Sigmoid colon (tissue), 7 donors: Measurements from ENCODE around the gene PIGR. TPM values are rescaled to one million over a fixed set of nuclear protein-coding genes. Genes with fewer than 3 reads are reported as not detected.

ENCODE experiments used
- DNase-seq: peaks from one replicate; pipeline ENCODE4 v3.0.0-alpha.2; 2019
- H3K27ac ChIP-seq, 4 donors: fragments of 200-600 bp; sonication (generic); one replicate each; pipeline ENCODE4 v1.5.1; 2016 to 2019; ENCODE audit warnings: mild to moderate bottlenecking in 1 of 4
- H3K27me3 ChIP-seq, 3 donors: fragments of 200-600 bp; sonication (generic); one replicate each; pipeline ENCODE4 v1.5.1; 2019; ENCODE audit warnings: mild to moderate bottlenecking in 1 of 3
- H3K36me3 ChIP-seq, 4 donors: fragments of 200-600 bp; sonication (generic); one replicate each; pipeline ENCODE4 v1.5.1; 2016 to 2019
- H3K4me1 ChIP-seq, 4 donors: fragments of 200-600 bp; sonication (generic); one replicate each; pipeline ENCODE4 v1.5.1; 2017 to 2019
- H3K4me3 ChIP-seq, 4 donors: fragments of 200-600 bp; sonication (generic); one replicate each; pipeline ENCODE4 v1.5.1; 2017 to 2019; ENCODE audit warnings: mild to moderate bottlenecking in 2 of 4, moderate library complexity in 1 of 4
- H3K9me3 ChIP-seq, 4 donors: fragments of 200-600 bp in 3 of 4; sonication (generic) in 3 of 4; one replicate each; pipeline versions ENCODE4 v1.5.1 to v1.6.1; 2013 to 2019
- CTCF ChIP-seq, 4 experiments: fragments of 450-650 bp in 3 of 4; fragments of 200-600 bp in 1 of 4; IDR thresholded peaks; one replicate each; pipeline ENCODE4 v1.5.1; 2016 to 2019; ENCODE audit warnings: antibody characterized with exemption in 4 of 4, mild to moderate bottlenecking in 3 of 4, moderate library complexity in 2 of 4
- EP300 ChIP-seq, 4 donors: sonication (generic); formaldehyde crosslinking; IDR thresholded peaks; one replicate each; pipeline ENCODE4 v1.6.1; 2017; ENCODE audit warnings: antibody characterized with exemption in 4 of 4
- POLR2A ChIP-seq, 2 donors: fragments of 450-650 bp; IDR thresholded peaks; one replicate each; pipeline ENCODE4 v1.6.1; 2016; ENCODE audit warnings: antibody characterized with exemption in 2 of 2, mild to moderate bottlenecking in 2 of 2, moderate library complexity in 2 of 2
- POLR2AphosphoS5 ChIP-seq, 4 donors: sonication (generic); formaldehyde crosslinking; IDR thresholded peaks; one replicate each; pipeline ENCODE4 v1.6.1; 2017; ENCODE audit warnings: antibody characterized with exemption in 4 of 4
- WGBS, 2 donors: extraction: QIAGEN DNeasy Blood & Tissue Kit; methylation state at CpG; one replicate each; pipeline ENCODE4 v1.1.7; 2013; 5-methylcytosine and 5-hydroxymethylcytosine counted together
- intact Hi-C: fragments of 100-400 bp; cut with DNase I; formaldehyde crosslinking; loops from one replicate; pipeline ENCODE4 v1.15.1; 2023
- polyA plus RNA-seq, 3 donors: library from polyadenylated mRNA; stranded (reverse); fragments of 200-250 nt; gene quantifications; one replicate each; pipeline ENCODE4 v1.2.3, GENCODE V29; 2013
- total RNA-seq, 4 donors: library from RNA; depleted of rRNA; stranded (reverse); fragments of >200 nt; gene quantifications; one replicate each; pipeline ENCODE4 v1.1.0, GENCODE V29; 2016
- donor health status: healthy with polysubstance abuse.
- donor health status: Bipolar disorder and iron deficiency.
- donor health status: healthy.

PIGR gene
- total and polyA plus RNA-seq, 7 donors, result 0.16 to 3,648 (median 86.3) TPM; not detected in 1

DNA sequence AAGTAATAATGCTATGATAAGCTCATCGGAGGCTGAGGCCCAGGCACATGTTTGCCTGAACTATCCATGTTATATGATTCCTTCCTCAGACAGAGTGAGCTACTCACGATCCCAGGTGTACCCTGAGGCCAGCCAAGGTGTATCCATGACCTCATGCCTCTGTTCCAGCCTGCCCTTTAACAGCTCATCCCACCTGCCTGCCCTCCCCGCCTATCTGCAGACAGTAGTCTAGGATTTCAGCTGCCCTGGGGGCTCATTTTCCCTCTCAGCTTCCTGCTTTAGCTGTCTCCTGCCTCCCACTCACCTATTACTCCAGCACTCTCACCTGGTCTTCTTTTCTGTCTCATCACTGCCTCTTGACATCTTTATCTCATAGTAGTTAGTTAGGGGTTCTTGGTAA is 50.9 kb downstream of the PIGR start:
- no peak for DNase-seq
- 44 to 68% methylated on average over 3 of the region's 3 CpGs for WGBS, 2 donors
- Histone ChIP-seq H3K4me3 (no peak overlapping the region), H3K9me3 (no peaks in the 10 kb centered on the region), H3K4me1 (peaks cover 0 to 3% (median 0%) of the 10 kb centered on the region in 4 donors), H3K27me3 (no peaks in the 10 kb centered on the region), H3K36me3 (no peaks in the 10 kb centered on the region), H3K27ac (no peak overlapping the region)
- TF ChIP-seq EP300 (IDR thresholded peaks at IDR 0.05) (no peak), POLR2AphosphoS5 (IDR thresholded peaks at IDR 0.05) (no peak)
- intact Hi-C loops, result no loop called here

DNA sequence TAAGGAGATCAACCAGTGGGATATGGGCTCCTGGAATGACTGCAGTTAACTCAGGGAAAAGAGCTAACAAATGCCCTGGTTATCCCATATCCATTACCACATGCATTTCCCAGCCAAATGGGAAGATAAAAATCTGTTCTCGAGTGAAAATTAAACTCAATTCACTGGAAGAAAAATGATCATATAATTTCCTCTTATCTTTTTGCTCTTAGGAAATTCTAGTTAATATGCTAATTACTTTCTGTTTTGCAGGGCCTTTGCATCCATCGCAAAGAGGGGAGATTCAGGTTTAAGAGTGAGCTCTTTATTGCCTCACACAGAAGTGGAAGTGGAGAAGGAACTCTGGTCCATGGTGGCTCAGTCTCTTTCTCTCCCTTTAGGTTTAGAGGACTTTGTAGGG is 52.9 kb downstream of the PIGR start:
- Histone ChIP-seq H3K9me3 (no peaks in the 10 kb centered on the region), H3K4me1 (peaks cover 0 to 5% (median 0%) of the 10 kb centered on the region in 4 donors), H3K27ac (no peak overlapping the region), H3K27me3 (no peaks in the 10 kb centered on the region), H3K36me3 (no peaks in the 10 kb centered on the region), H3K4me3 (no peak overlapping the region)
- intact Hi-C loops, result no loop called here
- no peak for DNase-seq
- TF ChIP-seq CTCF (IDR thresholded peaks at IDR 0.05) (no peak), EP300 (IDR thresholded peaks at IDR 0.05) (no peak), POLR2AphosphoS5 (IDR thresholded peaks at IDR 0.05) (no peak), POLR2A (IDR thresholded peaks at IDR 0.05) (no peak)
- 71 to 77% methylated on average over 2 of the region's 2 CpGs for whole genome bisulfite sequencing, 2 donors

DNA sequence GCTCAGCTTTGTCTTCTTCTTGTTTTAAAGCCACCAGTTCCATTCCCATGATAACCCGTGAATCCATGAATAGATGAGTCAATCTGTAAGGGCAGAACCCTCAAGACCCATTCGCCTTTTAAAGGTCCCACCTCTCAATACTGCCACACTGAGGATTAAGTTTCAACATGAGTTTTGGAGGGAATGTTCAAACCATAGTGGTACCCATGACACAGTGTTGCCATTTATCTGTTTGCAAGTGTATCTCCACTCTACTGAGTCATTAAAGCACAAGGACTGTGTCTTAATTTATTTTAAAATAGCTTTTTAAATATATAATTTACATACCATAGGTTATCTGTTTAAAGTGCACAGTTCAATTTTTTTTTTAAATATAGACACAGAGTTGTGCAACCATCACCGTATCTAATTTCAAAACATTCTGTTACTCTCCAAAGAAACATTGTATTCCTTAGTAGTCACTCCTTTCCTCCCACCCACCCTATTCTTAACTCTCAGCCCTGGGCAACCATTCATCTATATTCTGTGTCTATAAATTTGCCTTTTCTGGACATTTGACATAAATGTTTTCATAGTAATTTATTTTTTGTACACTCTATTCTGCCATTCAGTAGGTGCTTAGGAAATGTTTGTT is 53.8 kb downstream of the PIGR start:
- intact Hi-C loops, result no loop called here
- WGBS, 2 donors, result 84 to 85% methylated on average over 3 of the region's 3 CpGs
- Histone ChIP-seq H3K27ac (no peak overlapping the region), H3K4me1 (peaks cover 0 to 5% (median 0%) of the 10 kb centered on the region in 4 donors), H3K27me3 (no peaks in the 10 kb centered on the region), H3K36me3 (no peaks in the 10 kb centered on the region), H3K9me3 (no peaks in the 10 kb centered on the region), H3K4me3 (no peak overlapping the region)
- no peak for DNase-seq
- no peak for TF ChIP-seq EP300 (IDR thresholded peaks at IDR 0.05)
- TF ChIP-seq POLR2AphosphoS5 (IDR thresholded peaks at IDR 0.05), result no peak
- TF ChIP-seq CTCF (IDR thresholded peaks at IDR 0.05), result no peak
- no peak for TF ChIP-seq POLR2A (IDR thresholded peaks at IDR 0.05)

- no peak for TF ChIP-seq POLR2AphosphoS5 (IDR thresholded peaks at IDR 0.05)
- TF ChIP-seq EP300 (IDR thresholded peaks at IDR 0.05), result no peak
- no peak for TF ChIP-seq CTCF (IDR thresholded peaks at IDR 0.05)
- TF ChIP-seq POLR2A (IDR thresholded peaks at IDR 0.05), result no peak
- no peak for DNase-seq
- Histone ChIP-seq H3K27me3 (no peaks in the 10 kb centered on the region), H3K4me1 (peaks cover 0 to 5% (median 0%) of the 10 kb centered on the region in 4 donors), H3K4me3 (no peak overlapping the region), H3K27ac (no peak overlapping the region), H3K9me3 (no peaks in the 10 kb centered on the region), H3K36me3 (no peaks in the 10 kb centered on the region)
- intact Hi-C loops, result no loop called here
- 80 to 85% methylated on average over 1 of the region's 1 CpG for WGBS, 2 donors
Measured at GRCh38 chr1:206891412-206891811, 54.9 kb downstream of the PIGR start.

DNA sequence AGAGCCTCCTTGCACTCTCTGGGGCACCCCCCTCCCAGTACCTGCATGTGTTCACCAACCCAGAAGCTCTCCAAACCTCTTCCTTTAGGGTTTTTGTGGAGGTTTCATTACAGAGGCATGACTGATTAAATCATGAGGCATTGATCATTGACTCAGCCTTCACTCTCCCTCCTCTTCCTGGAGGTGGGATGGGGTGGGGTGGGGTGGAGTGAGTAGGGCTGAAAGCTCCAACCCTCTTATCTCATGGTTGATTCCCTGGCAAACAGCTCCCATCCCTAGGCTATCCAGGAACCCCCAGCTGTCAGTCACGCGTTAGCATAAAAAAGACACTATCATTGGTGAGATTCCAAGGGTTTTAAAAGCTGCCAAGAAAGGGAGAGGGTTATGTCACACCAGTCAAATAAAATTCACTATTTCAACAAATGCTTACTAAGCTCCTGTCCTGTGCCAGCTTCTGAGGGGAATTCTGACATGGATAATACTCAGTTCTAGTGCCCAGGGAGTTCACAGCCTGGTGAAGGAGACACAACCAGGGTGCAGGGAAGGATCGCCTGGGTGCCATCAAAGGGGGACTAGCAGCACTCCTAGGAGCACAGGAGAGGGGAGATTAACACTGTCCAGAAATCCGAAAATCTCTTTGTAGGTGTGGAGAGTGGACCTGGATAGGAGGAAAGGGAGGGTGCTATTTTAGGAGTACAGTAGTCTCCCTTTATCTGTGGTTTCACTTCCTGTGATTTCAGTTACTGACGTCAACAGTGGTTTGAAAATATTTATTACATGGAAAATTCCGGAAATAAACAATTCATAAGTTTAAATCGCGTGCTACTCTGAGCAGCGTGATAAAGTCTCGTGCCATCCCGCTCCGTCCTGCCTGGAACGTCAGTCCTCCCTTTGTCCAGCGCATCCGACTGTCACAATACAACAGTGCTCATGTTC is 55.9 kb downstream of the PIGR start:
- WGBS, 2 donors, result 51 to 71% methylated on average over 15 of the region's 15 CpGs
- no peak overlapping the region for H3K4me3 ChIP-seq
- intact Hi-C loops, result no loop called here
- H3K36me3 ChIP-seq, result no peaks in the 10 kb centered on the region
- no peak for TF ChIP-seq CTCF (IDR thresholded peaks at IDR 0.05)
- TF ChIP-seq EP300 (IDR thresholded peaks at IDR 0.05), result peak in 1 of 4 donors; percentile 48
- TF ChIP-seq POLR2A (IDR thresholded peaks at IDR 0.05), result no peak
- TF ChIP-seq POLR2AphosphoS5 (IDR thresholded peaks at IDR 0.05), result peak in 1 of 4 donors; percentile 42
- H3K27me3 ChIP-seq, result no peaks in the 10 kb centered on the region
- H3K27ac ChIP-seq, result no peak overlapping the region
- peaks cover 0 to 5% (median 0%) of the 10 kb centered on the region in 4 donors for H3K4me1 ChIP-seq
- no peaks in the 10 kb centered on the region for H3K9me3 ChIP-seq
- DNase-seq, result no peak
